ENCODE results near the gene GPC5.
"Not testable (repeated sequence)": the region's sequence is repeated elsewhere in the genome, so short reads cannot be mapped to it uniquely, and the experiment has no call there.

Gene GPC5

DNA sequence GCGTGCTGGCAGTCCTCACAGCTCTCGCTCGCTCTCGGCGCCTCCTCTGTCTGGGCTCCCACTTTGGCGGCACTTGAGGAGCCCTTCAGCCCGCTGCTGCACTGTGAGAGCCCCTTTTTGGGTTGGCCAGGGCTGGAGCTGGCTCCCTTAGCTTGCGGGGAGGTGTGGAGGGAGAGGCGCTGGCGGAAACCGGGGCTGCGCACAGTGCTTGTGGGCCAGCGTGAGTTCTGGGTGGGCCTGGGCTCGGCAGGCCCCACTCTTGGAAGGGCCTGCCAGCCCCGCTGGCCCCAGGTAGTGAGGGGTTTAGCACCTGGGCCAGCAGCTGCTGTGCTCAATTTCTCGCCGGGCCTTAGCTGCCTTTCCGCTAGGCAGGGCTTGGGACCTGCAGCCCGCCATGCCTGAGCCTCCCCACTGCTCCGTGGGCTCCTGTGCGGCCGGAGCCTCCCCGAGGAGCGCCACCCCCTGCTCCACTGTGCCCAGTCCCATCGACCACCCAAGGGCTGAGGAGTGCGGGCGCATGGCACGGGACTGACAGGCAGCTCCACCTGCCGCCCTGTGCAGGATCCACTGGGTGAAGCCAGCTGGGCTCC lies 892.4 kb downstream of the GPC5 start:
- peaks cover 5 to 15% of the 10 kb centered on the region in 2 donors for H3K9me3 ChIP-seq (ENCODE audit: control insufficient read depth in 1 of 2, low read length in 2 of 2)
- not testable (repeated sequence) for H3K4me1 ChIP-seq (ENCODE audit: control insufficient read depth in 1 of 2, insufficient read depth in 2 of 2, low read length in 2 of 2); H3K4me3 ChIP-seq (ENCODE audit: low read depth in 1 of 2, low read length in 2 of 2); H3K27me3 ChIP-seq (ENCODE audit: low read depth, low read length); H3K27ac ChIP-seq (ENCODE audit: low read length); H3K36me3 ChIP-seq (ENCODE audit: control insufficient read depth in 1 of 2, insufficient read depth in 2 of 2, low read length in 2 of 2)

DNA sequence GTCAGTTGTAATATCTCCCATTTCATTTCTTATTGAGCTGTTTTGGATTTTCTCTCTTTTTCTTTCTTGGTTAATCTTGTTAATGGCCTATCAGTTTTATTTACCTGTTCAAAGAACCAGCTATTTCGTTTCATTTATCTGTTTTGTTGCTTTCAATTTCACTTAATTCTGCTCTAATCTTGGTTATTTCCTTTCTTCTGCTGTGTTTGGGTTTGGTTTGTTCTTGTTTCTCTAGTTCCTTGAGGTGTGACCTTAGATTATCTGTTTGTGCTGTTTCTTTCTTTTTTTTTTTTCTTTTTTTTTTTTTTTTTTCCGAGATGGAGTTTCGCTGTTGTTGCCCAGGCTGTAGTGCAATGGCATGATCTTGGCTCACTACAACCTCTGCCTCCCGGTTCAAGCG lies 896.1 kb downstream of the GPC5 start:
- not testable (repeated sequence) for H3K4me3 ChIP-seq (ENCODE audit: low read depth in 1 of 2, low read length in 2 of 2); H3K4me1 ChIP-seq (ENCODE audit: control insufficient read depth in 1 of 2, insufficient read depth in 2 of 2, low read length in 2 of 2); H3K27ac ChIP-seq (ENCODE audit: low read length); H3K36me3 ChIP-seq (ENCODE audit: control insufficient read depth in 1 of 2, insufficient read depth in 2 of 2, low read length in 2 of 2); H3K27me3 ChIP-seq (ENCODE audit: low read depth, low read length)
- peaks cover 0 to 10% of the 10 kb centered on the region in 2 donors for H3K9me3 ChIP-seq (ENCODE audit: control insufficient read depth in 1 of 2, low read length in 2 of 2)

DNA sequence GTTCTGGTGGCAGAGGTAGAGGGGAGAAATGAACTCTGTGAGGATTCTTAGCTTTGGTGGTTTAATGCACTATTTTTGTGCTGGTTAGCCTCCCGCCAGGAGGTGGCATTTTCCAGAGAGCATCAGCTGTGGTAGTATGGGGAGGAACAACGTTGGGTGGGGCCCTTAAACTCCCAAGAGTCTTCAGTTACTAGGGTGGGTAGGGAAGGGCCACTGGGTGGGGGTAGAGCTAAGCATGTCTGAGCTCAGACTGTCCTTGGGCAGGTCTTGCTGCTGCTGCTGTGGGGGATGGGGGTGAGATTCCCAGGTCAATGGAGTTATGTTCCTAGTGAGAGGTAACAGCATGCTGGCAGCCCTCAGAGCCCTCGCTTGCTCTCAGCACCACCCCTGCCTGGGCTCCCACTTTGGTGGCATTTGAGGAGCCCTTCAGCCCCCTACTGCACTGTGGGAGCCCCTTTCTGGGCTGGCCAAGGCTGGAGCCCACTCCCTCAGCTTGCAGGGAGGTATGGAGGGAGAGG lies 897.8 kb downstream of the GPC5 start:
- not testable (repeated sequence) for H3K4me1 ChIP-seq (ENCODE audit: control insufficient read depth in 1 of 2, insufficient read depth in 2 of 2, low read length in 2 of 2); H3K27ac ChIP-seq (ENCODE audit: low read length); H3K27me3 ChIP-seq (ENCODE audit: low read depth, low read length); H3K9me3 ChIP-seq (ENCODE audit: control insufficient read depth in 1 of 2, low read length in 2 of 2); H3K36me3 ChIP-seq (ENCODE audit: control insufficient read depth in 1 of 2, insufficient read depth in 2 of 2, low read length in 2 of 2); H3K4me3 ChIP-seq (ENCODE audit: low read depth in 1 of 2, low read length in 2 of 2)

DNA sequence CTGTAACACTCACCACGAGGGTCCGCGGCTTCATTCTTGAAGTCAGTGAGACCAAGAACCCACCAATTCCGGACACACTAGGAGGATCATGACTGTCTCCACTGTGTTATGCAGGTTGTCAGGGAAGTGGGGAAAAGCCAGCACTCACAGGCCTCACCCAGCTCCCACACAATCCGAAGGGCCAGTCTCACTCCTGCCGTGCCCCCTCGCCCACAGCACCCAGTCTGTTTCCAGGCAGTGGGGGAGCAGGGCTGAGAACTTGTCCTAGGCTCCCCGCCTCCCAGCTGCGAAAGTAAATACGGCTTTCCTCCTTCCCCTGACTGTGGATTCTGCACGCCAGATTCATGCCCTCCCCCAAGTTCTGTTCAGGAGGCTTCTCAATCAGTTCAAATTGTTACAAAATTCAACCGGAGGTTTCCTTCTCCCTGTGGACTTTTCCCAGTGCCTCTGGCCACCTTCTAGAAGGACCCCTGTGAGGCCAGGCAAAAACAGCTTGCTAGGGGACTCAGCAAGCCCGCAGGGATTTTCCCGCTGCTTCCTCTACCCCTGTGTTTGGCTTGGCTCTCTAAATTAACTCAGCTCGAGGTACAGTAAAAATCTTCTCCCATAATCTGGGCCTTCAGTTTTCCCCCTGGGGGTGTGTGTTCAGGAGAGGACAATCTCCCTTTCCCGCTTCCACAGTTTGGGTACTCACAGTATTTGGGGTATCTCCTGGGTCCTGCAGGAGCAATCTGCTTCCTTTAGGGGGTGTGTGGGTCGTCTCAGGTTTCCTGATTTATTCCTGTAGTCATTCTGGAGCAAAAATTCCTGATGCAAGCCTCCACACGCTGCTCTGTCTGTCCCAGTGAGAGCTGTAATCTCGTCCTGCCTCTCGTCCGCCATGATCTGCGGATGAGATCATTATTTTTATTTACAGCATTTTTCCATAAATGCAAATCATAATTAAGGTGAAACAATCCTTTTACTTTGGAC lies 899.8 kb downstream of the GPC5 start:
- H3K27me3 ChIP-seq (ENCODE audit: low read depth, low read length) = no peaks in the 10 kb centered on the region

DNA sequence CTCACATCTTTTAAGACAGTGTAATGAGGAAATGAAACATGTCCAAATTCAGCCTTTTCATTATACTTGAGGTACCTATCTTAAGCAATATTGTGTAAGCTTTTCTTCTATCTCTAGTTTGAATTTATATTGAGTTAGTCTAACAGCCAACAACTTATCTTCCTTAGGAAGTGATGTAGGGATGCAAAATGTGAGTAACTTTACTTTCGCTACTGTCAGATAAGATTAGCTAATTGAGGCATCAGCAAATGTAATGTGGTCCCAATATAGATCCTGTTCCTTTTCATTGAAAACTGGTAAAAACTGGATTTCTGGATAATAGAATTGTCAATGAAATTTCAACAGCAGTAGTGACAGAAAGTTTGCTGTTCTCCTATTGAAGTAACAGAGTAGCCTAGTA lies 902.2 kb downstream of the GPC5 start:
- Histone ChIP-seq H3K27ac (ENCODE audit: low read length) (no peak overlapping the region), H3K4me3 (ENCODE audit: low read depth in 1 of 2, low read length in 2 of 2) (no peak overlapping the region), H3K27me3 (ENCODE audit: low read depth, low read length) (no peaks in the 10 kb centered on the region), H3K4me1 (ENCODE audit: control insufficient read depth in 1 of 2, insufficient read depth in 2 of 2, low read length in 2 of 2) (no peaks in the 10 kb centered on the region), H3K36me3 (ENCODE audit: control insufficient read depth in 1 of 2, insufficient read depth in 2 of 2, low read length in 2 of 2) (no peaks in the 10 kb centered on the region), H3K9me3 (ENCODE audit: control insufficient read depth in 1 of 2, low read length in 2 of 2) (peaks cover 0 to 4% of the 10 kb centered on the region in 2 donors)

More for the DNA sequence above, 899.8 kb downstream of the GPC5 start:
- H3K36me3 ChIP-seq (ENCODE audit: control insufficient read depth in 1 of 2, insufficient read depth in 2 of 2, low read length in 2 of 2) = no peaks in the 10 kb centered on the region
- peaks cover 0 to 6% of the 10 kb centered on the region in 2 donors for H3K9me3 ChIP-seq (ENCODE audit: control insufficient read depth in 1 of 2, low read length in 2 of 2)
- H3K27ac ChIP-seq (ENCODE audit: low read length) = no peak overlapping the region
- no peak overlapping the region for H3K4me3 ChIP-seq (ENCODE audit: low read depth in 1 of 2, low read length in 2 of 2)
- H3K4me1 ChIP-seq (ENCODE audit: control insufficient read depth in 1 of 2, insufficient read depth in 2 of 2, low read length in 2 of 2) = no peaks in the 10 kb centered on the region

DNA sequence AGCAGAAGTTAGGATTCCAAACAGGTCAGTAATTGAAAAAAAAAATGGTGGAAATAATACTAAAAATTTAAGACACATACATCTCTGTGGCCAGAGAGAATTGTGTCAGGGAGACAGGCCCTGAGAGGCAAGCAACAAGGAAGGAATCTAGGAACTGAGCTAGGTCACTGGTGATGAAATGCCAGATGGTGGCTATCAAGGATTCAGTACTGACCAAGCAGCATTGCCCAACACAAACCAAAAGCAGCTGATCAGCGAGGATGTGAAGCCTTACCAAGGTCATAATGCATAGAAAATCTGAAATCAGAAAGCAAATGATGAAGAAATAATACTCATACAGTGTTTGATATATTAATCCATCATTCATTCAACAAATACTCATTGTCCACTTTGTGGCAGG lies 905.0 kb downstream of the GPC5 start:
- Histone ChIP-seq H3K27ac (ENCODE audit: low read length) (no peak overlapping the region), H3K36me3 (ENCODE audit: control insufficient read depth in 1 of 2, insufficient read depth in 2 of 2, low read length in 2 of 2) (no peaks in the 10 kb centered on the region), H3K4me1 (ENCODE audit: control insufficient read depth in 1 of 2, insufficient read depth in 2 of 2, low read length in 2 of 2) (no peaks in the 10 kb centered on the region), H3K27me3 (ENCODE audit: low read depth, low read length) (no peaks in the 10 kb centered on the region), H3K4me3 (ENCODE audit: low read depth in 1 of 2, low read length in 2 of 2) (no peak overlapping the region), H3K9me3 (ENCODE audit: control insufficient read depth in 1 of 2, low read length in 2 of 2) (no peaks in the 10 kb centered on the region)

DNA sequence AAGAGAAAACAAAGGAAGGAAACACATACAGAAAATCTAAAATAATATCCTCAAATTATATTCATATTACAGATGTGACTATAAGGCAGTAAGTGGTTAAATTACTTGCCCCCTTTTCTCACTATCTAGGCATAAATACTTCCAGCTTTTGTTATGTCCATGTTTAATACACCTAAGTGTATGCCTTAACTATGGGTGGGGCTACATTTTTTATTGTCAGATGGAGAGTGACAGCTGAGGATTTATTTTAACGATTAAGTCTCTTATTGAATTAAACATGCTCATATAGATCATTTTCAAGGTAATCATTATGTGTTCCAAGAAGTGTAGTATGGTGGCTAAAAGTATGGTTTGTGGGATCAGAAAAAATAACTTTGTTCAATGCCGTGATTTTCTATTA lies 909.3 kb downstream of the GPC5 start:
- no peak overlapping the region for H3K27ac ChIP-seq (ENCODE audit: low read length)
- no peaks in the 10 kb centered on the region for H3K4me1 ChIP-seq (ENCODE audit: control insufficient read depth in 1 of 2, insufficient read depth in 2 of 2, low read length in 2 of 2)
- H3K27me3 ChIP-seq (ENCODE audit: low read depth, low read length) = no peaks in the 10 kb centered on the region
- no peaks in the 10 kb centered on the region for H3K9me3 ChIP-seq (ENCODE audit: control insufficient read depth in 1 of 2, low read length in 2 of 2)
- H3K36me3 ChIP-seq (ENCODE audit: control insufficient read depth in 1 of 2, insufficient read depth in 2 of 2, low read length in 2 of 2) = no peaks in the 10 kb centered on the region
- no peak overlapping the region for H3K4me3 ChIP-seq (ENCODE audit: low read depth in 1 of 2, low read length in 2 of 2)

DNA sequence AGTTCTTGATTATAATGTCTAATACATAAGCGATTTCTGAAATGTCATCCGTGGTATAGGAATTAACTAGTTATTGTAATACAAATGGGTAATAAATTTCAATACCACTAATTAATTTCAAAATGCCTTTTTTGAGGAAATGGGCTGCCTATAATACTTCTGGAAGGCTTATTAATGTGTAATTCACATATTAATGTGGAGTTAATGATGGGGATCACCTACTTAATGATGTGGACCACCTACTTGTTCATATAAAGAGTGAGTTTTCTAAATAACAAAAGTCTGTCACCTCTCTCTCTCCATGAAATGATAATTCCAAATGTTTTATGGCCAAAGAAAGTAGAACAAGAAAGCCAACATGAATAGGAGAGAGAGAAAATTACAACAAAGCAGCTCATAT lies 914.4 kb downstream of the GPC5 start:
- Histone ChIP-seq H3K4me1 (ENCODE audit: control insufficient read depth in 1 of 2, insufficient read depth in 2 of 2, low read length in 2 of 2) (no peaks in the 10 kb centered on the region), H3K4me3 (ENCODE audit: low read depth in 1 of 2, low read length in 2 of 2) (no peak overlapping the region), H3K27ac (ENCODE audit: low read length) (no peak overlapping the region), H3K36me3 (ENCODE audit: control insufficient read depth in 1 of 2, insufficient read depth in 2 of 2, low read length in 2 of 2) (no peaks in the 10 kb centered on the region), H3K9me3 (ENCODE audit: control insufficient read depth in 1 of 2, low read length in 2 of 2) (no peaks in the 10 kb centered on the region), H3K27me3 (ENCODE audit: low read depth, low read length) (no peaks in the 10 kb centered on the region)

DNA sequence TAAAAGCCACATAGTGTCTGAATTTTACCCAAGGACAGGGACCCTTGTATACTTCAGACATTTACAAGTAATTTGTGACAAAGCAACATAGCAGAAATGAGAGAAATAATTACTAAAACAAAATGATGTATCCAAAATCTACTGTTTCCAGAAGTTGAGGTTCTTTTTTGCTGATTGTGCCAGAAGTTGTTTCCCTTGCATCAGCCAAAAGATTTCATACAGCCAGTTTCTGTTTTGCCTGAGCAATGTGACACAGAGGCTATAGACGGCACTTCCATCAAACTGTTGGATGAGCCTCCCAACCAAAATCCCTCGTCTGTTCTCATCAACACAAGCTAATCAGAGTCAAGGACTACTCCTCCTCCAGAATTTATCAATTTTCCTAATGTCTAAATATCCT lies 915.0 kb downstream of the GPC5 start:
- H3K4me1 ChIP-seq (ENCODE audit: control insufficient read depth in 1 of 2, insufficient read depth in 2 of 2, low read length in 2 of 2) = no peaks in the 10 kb centered on the region
- no peak overlapping the region for H3K4me3 ChIP-seq (ENCODE audit: low read depth in 1 of 2, low read length in 2 of 2)
- H3K27ac ChIP-seq (ENCODE audit: low read length) = no peak overlapping the region
- H3K27me3 ChIP-seq (ENCODE audit: low read depth, low read length) = no peaks in the 10 kb centered on the region
- H3K9me3 ChIP-seq (ENCODE audit: control insufficient read depth in 1 of 2, low read length in 2 of 2) = no peaks in the 10 kb centered on the region
- H3K36me3 ChIP-seq (ENCODE audit: control insufficient read depth in 1 of 2, insufficient read depth in 2 of 2, low read length in 2 of 2) = no peaks in the 10 kb centered on the region

DNA sequence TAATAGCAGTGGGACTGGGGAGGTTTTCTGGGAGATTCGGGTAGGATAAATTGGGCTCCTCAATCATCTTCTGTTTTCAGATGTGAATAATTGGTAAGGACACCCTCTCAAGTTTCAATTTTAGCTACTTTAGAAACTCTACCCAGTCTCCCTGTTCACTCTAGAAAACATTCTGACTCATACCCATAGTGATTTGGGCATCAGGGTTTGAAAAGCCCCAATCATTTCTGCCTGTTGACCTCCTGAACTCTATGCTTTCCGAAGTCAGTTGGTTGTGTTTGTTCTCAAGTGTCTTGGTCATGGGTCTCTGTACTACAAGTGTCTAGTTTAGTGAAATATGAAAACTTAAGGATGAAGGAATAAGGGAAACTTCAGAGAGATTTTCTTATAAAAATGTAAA lies 916.8 kb downstream of the GPC5 start:
- no peaks in the 10 kb centered on the region for H3K4me1 ChIP-seq (ENCODE audit: control insufficient read depth in 1 of 2, insufficient read depth in 2 of 2, low read length in 2 of 2)
- no peaks in the 10 kb centered on the region for H3K36me3 ChIP-seq (ENCODE audit: control insufficient read depth in 1 of 2, insufficient read depth in 2 of 2, low read length in 2 of 2)
- H3K27me3 ChIP-seq (ENCODE audit: low read depth, low read length) = no peaks in the 10 kb centered on the region
- no peaks in the 10 kb centered on the region for H3K9me3 ChIP-seq (ENCODE audit: control insufficient read depth in 1 of 2, low read length in 2 of 2)
- H3K27ac ChIP-seq (ENCODE audit: low read length) = no peak overlapping the region
- H3K4me3 ChIP-seq (ENCODE audit: low read depth in 1 of 2, low read length in 2 of 2) = no peak overlapping the region

DNA sequence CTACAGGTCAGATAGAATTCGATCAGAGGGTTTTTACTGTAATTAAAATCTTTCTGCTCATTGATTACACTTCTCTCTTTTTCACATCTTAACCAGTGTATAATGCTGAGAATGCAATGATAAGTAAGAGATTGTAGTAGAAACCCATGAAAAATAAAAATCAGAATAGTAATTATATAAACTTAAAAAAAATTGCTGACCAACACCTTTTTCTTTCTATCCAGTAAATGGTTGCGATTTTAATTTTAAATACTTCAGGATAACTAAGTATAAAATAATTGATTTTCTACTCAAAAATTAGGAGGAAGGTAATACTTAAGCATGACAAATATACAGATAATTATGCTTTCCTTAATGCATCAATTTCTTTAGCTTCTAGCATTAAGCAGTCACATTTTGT lies 917.6 kb downstream of the GPC5 start:
- Histone ChIP-seq H3K36me3 (ENCODE audit: control insufficient read depth in 1 of 2, insufficient read depth in 2 of 2, low read length in 2 of 2) (no peaks in the 10 kb centered on the region), H3K27me3 (ENCODE audit: low read depth, low read length) (no peaks in the 10 kb centered on the region), H3K27ac (ENCODE audit: low read length) (no peak overlapping the region), H3K4me1 (ENCODE audit: control insufficient read depth in 1 of 2, insufficient read depth in 2 of 2, low read length in 2 of 2) (no peaks in the 10 kb centered on the region), H3K4me3 (ENCODE audit: low read depth in 1 of 2, low read length in 2 of 2) (no peak overlapping the region), H3K9me3 (ENCODE audit: control insufficient read depth in 1 of 2, low read length in 2 of 2) (no peaks in the 10 kb centered on the region)
